C4-2B (cell line): ENCODE results near the gene MTX3.

ENCODE experiments used
- CTCF ChIP-seq: fragments of 450-650 bp; conservative IDR thresholded peaks from 2 replicates; pipeline ENCODE4 v1.5.1; 2017; ENCODE audit warnings: mild to moderate bottlenecking
- ZFX ChIP-seq: fragments of 450-650 bp; IDR thresholded peaks from 2 replicates; pipeline ENCODE4 v1.6.1; 2017

- no peak for TF ChIP-seq CTCF
- TF ChIP-seq ZFX = no peak
Observed at GRCh38 chr5:79992891-79993657, 2.0 kb upstream of the MTX3 start.
